ENCODE data around the gene GPC6. TPM values are rescaled to one million over a fixed set of nuclear protein-coding genes. Genes with fewer than 3 reads are reported as not detected.
A peak's percentile ranks its signal among the peaks of the same experiment; 100 is the strongest.

GPC6 gene
- total and polyA plus RNA-seq, 9 of the 15 experiments (the other 6 are each of a cell fraction or from before 2014, with no cell fraction given) = under 0.01 to 0.20 (median 0.01) TPM; not detected in 4

- H3K9me3 ChIP-seq (replicated peaks; ENCODE audit: control insufficient read depth, insufficient read depth, low read depth, low read length) = no peaks in the 10 kb centered on the region
- 2% methylated on average over 6 of the region's 6 CpGs for WGBS (ENCODE audit: insufficient coverage, low coverage, missing lambda C conversion rate)
- H3K79me2 ChIP-seq (ENCODE audit: control insufficient read depth, insufficient read depth, low read length) = no peaks in the 10 kb centered on the region
- CTCF ChIA-PET (ENCODE audit: low intra/inter-chr PET ratio) = no interaction called here
- no peak overlapping the region for H3K4me2 ChIP-seq (ENCODE audit: insufficient read depth, low read length)
- no peak overlapping the region for H2AFZ ChIP-seq (ENCODE audit: low read depth, low read length)
- TF ChIP-seq MTA3 (IDR thresholded peaks at IDR 0.05; ENCODE audit: borderline replicate concordance) = no peak
- TF ChIP-seq, protein P1, sequence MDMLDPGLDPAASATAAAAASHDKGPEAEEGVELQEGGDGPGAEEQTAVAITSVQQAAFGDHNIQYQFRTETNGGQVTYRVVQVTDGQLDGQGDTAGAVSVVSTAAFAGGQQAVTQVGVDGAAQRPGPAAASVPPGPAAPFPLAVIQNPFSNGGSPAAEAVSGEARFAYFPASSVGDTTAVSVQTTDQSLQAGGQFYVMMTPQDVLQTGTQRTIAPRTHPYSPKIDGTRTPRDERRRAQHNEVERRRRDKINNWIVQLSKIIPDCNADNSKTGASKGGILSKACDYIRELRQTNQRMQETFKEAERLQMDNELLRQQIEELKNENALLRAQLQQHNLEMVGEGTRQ (CRISPR knock-in tag; IDR thresholded peaks at IDR 0.05) = 0 out of 2 replicates have a peak, but pooled peaks have one; percentile 2
- H3K36me3 ChIP-seq (ENCODE audit: control insufficient read depth, insufficient read depth, low read length) = no peaks in the 10 kb centered on the region
- POLR2A ChIA-PET = interaction anchor here (1.2 to 1.9 kb wide), 2 partner anchors 9 to 11 kb away, joined by 5 to 9 read pairs; partner anchors contain the start of gene GPC6
- no peaks in the 10 kb centered on the region for H3K9me1 ChIP-seq (ENCODE audit: control insufficient read depth, insufficient read depth, low read length)
- FAIRE-seq (no peak), ATAC-seq (no peak; the same call in 2 of the 3 replicates), DNase-seq (ENCODE audit: extremely low read depth in 1 of 4, low spot score in 3 of 4) (peak in 3 of 4 experiments; percentile 16 to 19 (median 18))
- no peaks in the 10 kb centered on the region for H3K4me1 ChIP-seq (replicated peaks in 1 of 2; ENCODE audit: control insufficient read depth in 2 of 2, insufficient read depth in 2 of 2, low read length in 2 of 2)
- H3K9ac ChIP-seq (ENCODE audit: insufficient read depth in 1 of 2, low read depth in 2 of 2, low read length in 2 of 2) = no peak overlapping the region
- BruUV-seq (replicated peaks) = no TSS peak
- no peaks in the 10 kb centered on the region for H4K20me1 ChIP-seq (replicated peaks; ENCODE audit: control insufficient read depth, insufficient read depth, low read length)
- in situ Hi-C loops (cut with MboI) (loop anchor here (25.0 kb wide), 1 partner anchor 1780 kb away; no protein-coding TSS in a partner anchor), intact Hi-C loops (cut with micrococcal nuclease) (no loop called here)
- no peak overlapping the region for H3K4me3 ChIP-seq
- H3K27me3 ChIP-seq (ENCODE audit: control insufficient read depth in 2 of 2, insufficient read depth in 2 of 2, low read length in 2 of 2) = no peaks in the 10 kb centered on the region
- H3K27ac ChIP-seq (ENCODE audit: extremely low read depth, low read depth, low read length) = no peak overlapping the region
Measured at GRCh38 chr13:93217721-93218261, 8.8 kb upstream of the GPC6 start.

DNA sequence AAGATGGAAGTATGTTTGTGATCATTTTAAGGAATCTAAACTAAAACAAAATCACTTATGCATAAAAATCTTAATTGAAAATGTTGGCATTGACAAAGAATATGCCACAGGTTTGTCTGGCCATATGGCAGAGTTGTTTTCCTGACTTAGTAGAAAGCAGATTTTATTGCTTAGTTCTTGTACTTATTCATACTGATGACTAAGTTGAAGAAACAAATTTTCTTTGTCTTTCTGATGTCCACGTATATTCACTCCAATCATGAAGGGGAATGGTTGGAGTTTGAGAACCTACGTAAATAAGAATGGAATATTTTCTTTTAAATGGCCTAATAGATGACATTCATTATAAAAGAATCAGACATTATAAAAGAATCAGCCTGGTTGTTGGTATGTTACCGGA lies 8.0 kb upstream of the GPC6 start:
- DNase-seq (ENCODE audit: extremely low read depth in 1 of 4, low spot score in 3 of 4) = peak in 3 of 4 experiments; percentile 5
- no peak overlapping the region for H2AFZ ChIP-seq (ENCODE audit: low read depth, low read length)
- no peaks in the 10 kb centered on the region for H4K20me1 ChIP-seq (replicated peaks; ENCODE audit: control insufficient read depth, insufficient read depth, low read length)
- no peaks in the 10 kb centered on the region for H3K9me1 ChIP-seq (ENCODE audit: control insufficient read depth, insufficient read depth, low read length)
- no peak for ATAC-seq
- FAIRE-seq = no peak
- H3K4me2 ChIP-seq (ENCODE audit: insufficient read depth, low read length) = no peak overlapping the region
- no peak overlapping the region for H3K9ac ChIP-seq (ENCODE audit: insufficient read depth in 1 of 2, low read depth in 2 of 2, low read length in 2 of 2)
- in situ Hi-C loops (cut with MboI) = loop anchor here (25.0 kb wide), 1 partner anchor 1781 kb away; no protein-coding TSS in a partner anchor
- CTCF ChIA-PET (ENCODE audit: low intra/inter-chr PET ratio) = no interaction called here
- POLR2A ChIA-PET = interaction anchor here (0.7 to 2.1 kb wide), 4 partner anchors 8 to 40 kb away, joined by 3 to 9 read pairs (median 5); partner anchors contain the start of gene GPC6
- H3K27me3 ChIP-seq (ENCODE audit: control insufficient read depth in 2 of 2, insufficient read depth in 2 of 2, low read length in 2 of 2) = no peaks in the 10 kb centered on the region
- intact Hi-C loops (cut with micrococcal nuclease) = no loop called here
- TF ChIP-seq, protein P2, sequence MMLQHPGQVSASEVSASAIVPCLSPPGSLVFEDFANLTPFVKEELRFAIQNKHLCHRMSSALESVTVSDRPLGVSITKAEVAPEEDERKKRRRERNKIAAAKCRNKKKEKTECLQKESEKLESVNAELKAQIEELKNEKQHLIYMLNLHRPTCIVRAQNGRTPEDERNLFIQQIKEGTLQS (IDR thresholded peaks at IDR 0.05) = no peak
- TF ChIP-seq, protein P2 (CRISPR knock-in tag; conservative IDR thresholded peaks at IDR 0.05) = 0 out of 2 replicates have a peak, but pooled peaks have one; percentile 3
- TF ChIP-seq CAMTA2 (CRISPR knock-in tag; conservative IDR thresholded peaks at IDR 0.05) = no peak
- BruUV-seq (replicated peaks) = no TSS peak
- 4% methylated on average over 3 of the region's 3 CpGs for WGBS (ENCODE audit: insufficient coverage, low coverage, missing lambda C conversion rate)
- H3K27ac ChIP-seq (ENCODE audit: extremely low read depth, low read depth, low read length) = no peak overlapping the region
- no peak overlapping the region for H3K4me3 ChIP-seq
- no peaks in the 10 kb centered on the region for H3K9me3 ChIP-seq (replicated peaks; ENCODE audit: control insufficient read depth, insufficient read depth, low read depth, low read length)
- no peaks in the 10 kb centered on the region for H3K36me3 ChIP-seq (ENCODE audit: control insufficient read depth, insufficient read depth, low read length)
- H3K79me2 ChIP-seq (ENCODE audit: control insufficient read depth, insufficient read depth, low read length) = no peaks in the 10 kb centered on the region
- H3K4me1 ChIP-seq (replicated peaks in 1 of 2; ENCODE audit: control insufficient read depth in 2 of 2, insufficient read depth in 2 of 2, low read length in 2 of 2) = no peaks in the 10 kb centered on the region
